SU-DHL-6 (cell line): Measurements from ENCODE around the gene PRR27.

Source experiments
- H2AFZ ChIP-seq: fragments of 200-600 bp; sonication (generic); 2 replicates; pipeline ENCODE4 v1.6.1; 2014; ENCODE audit warnings: low read depth, mild to moderate bottlenecking, moderate library complexity, mixed read lengths, antibody characterized with exemption, low read length; ENCODE audit not compliant: severe bottlenecking
- H3F3A ChIP-seq: fragments of 200-600 bp; shearing (Covaris generic); 2 replicates; pipeline ENCODE4 v1.6.0; 2016; ENCODE audit warnings: antibody characterized with exemption, mild to moderate bottlenecking; ENCODE audit not compliant: insufficient read depth
- H3K27ac ChIP-seq: fragments of 200-600 bp; sonication (generic); 2 replicates; pipeline ENCODE4 v1.5.1; 2016; ENCODE audit warnings: low read depth, mild to moderate bottlenecking, low read length, moderate library complexity, mixed read lengths
- H3K27me3 ChIP-seq: fragments of 200-600 bp; sonication (generic), shearing (Covaris generic); 2 replicates; pipeline ENCODE4 v1.6.0; 2014; ENCODE audit warnings: mild to moderate bottlenecking, low read length
- H3K36me3 ChIP-seq: fragments of 200-600 bp; sonication (generic); 2 replicates; pipeline ENCODE4 v1.6.1; 2014; ENCODE audit warnings: mild to moderate bottlenecking, low read length, mixed read lengths
- H3K4me2 ChIP-seq: fragments of 300-600, 200-600 bp; shearing (Covaris generic), sonication (generic); 2 replicates; pipeline ENCODE4 v1.6.0; 2014; ENCODE audit warnings: low read length, low read depth, mild to moderate bottlenecking; ENCODE audit not compliant: poor library complexity, severe bottlenecking
- H3K4me3 ChIP-seq: fragments of 200-600 bp; sonication (generic); 2 replicates; pipeline ENCODE4 v1.5.1; 2014; ENCODE audit warnings: antibody characterized with exemption, low read length, mild to moderate bottlenecking, mixed read lengths; ENCODE audit not compliant: insufficient read depth, poor library complexity, severe bottlenecking
- H3K79me2 ChIP-seq: fragments of 200-600 bp; sonication (generic); 2 replicates; pipeline ENCODE4 v1.6.1; 2014; ENCODE audit warnings: mild to moderate bottlenecking, low read length, moderate library complexity; ENCODE audit not compliant: insufficient read depth
- H3K9ac ChIP-seq: fragments of 200-600 bp; sonication (generic); 2 replicates; pipeline ENCODE4 v1.7.0; 2014; ENCODE audit warnings: mild to moderate bottlenecking, low read length
- H3K9me2 ChIP-seq: fragments of 200-600 bp; sonication (generic); replicated peaks from 2 replicates; pipeline ENCODE4 v1.6.1; 2014; ENCODE audit warnings: low read length; ENCODE audit not compliant: insufficient read depth
- H3K9me3 ChIP-seq: fragments of 200-600 bp; sonication (generic); 2 replicates; pipeline ENCODE4 v1.6.1; 2014; ENCODE audit warnings: low read length, mixed read lengths; ENCODE audit not compliant: insufficient read depth
- H4K20me1 ChIP-seq: fragments of 200-600 bp; sonication (generic); 2 replicates; pipeline ENCODE4 v1.6.1; 2014; ENCODE audit warnings: low read depth, mild to moderate bottlenecking, antibody characterized with exemption, low read length, moderate library complexity, mixed read lengths
- EZH2phosphoT487 ChIP-seq: fragments of 200-600 bp; sonication (generic), shearing (Covaris generic); conservative IDR thresholded peaks from 2 replicates; pipeline ENCODE4 v1.6.1; 2018; ENCODE audit warnings: mild to moderate bottlenecking, antibody characterized with exemption, low read length, moderate library complexity, mixed read lengths
- TF ChIP-seq, protein P1 (sequence below): fragments of 200-600 bp; sonication (generic); IDR thresholded peaks from one replicate; pipeline ENCODE4 v1.5.1; 2017; ENCODE audit warnings: antibody characterized with exemption, mild to moderate bottlenecking, low read length, moderate library complexity; ENCODE audit not compliant: insufficient read depth, poor library complexity, severe bottlenecking

The PRR27 gene

DNA sequence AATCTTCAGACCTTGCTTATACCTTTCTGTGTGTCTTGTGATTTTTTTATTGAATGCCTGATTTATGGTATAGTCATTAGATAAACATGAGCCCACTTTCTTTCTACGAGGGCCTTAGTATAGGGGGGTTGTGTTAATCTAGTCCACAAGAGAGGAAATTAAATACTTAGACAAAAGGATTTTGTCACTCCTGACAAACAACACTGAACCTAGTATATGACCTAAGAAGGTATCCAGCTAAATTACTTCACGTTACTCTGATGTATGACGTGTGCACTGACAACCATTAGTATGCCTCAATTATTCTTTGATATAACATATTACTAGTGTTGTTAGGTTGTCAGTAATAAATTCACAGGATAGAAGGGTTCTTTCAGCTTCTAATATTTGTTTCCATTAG lies 2.8 kb upstream of the PRR27 start:
- H3K9ac ChIP-seq: no peak overlapping the region
- TF ChIP-seq, protein P1, sequence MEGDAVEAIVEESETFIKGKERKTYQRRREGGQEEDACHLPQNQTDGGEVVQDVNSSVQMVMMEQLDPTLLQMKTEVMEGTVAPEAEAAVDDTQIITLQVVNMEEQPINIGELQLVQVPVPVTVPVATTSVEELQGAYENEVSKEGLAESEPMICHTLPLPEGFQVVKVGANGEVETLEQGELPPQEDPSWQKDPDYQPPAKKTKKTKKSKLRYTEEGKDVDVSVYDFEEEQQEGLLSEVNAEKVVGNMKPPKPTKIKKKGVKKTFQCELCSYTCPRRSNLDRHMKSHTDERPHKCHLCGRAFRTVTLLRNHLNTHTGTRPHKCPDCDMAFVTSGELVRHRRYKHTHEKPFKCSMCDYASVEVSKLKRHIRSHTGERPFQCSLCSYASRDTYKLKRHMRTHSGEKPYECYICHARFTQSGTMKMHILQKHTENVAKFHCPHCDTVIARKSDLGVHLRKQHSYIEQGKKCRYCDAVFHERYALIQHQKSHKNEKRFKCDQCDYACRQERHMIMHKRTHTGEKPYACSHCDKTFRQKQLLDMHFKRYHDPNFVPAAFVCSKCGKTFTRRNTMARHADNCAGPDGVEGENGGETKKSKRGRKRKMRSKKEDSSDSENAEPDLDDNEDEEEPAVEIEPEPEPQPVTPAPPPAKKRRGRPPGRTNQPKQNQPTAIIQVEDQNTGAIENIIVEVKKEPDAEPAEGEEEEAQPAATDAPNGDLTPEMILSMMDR: no peak
- TF ChIP-seq EZH2phosphoT487: no peak
- H3K4me2 ChIP-seq: no peak overlapping the region
- no peaks in the 10 kb centered on the region for H3K79me2 ChIP-seq
- H3K27me3 ChIP-seq: no peaks in the 10 kb centered on the region
- H2AFZ ChIP-seq: no peak overlapping the region
- no peaks in the 10 kb centered on the region for H3K36me3 ChIP-seq
- H3K4me3 ChIP-seq: no peak overlapping the region
- no peaks in the 10 kb centered on the region for H3K9me3 ChIP-seq
- no peaks in the 10 kb centered on the region for H3F3A ChIP-seq
- no peaks in the 10 kb centered on the region for H4K20me1 ChIP-seq
- no peaks in the 10 kb centered on the region for H3K9me2 ChIP-seq
- no peak overlapping the region for H3K27ac ChIP-seq

DNA sequence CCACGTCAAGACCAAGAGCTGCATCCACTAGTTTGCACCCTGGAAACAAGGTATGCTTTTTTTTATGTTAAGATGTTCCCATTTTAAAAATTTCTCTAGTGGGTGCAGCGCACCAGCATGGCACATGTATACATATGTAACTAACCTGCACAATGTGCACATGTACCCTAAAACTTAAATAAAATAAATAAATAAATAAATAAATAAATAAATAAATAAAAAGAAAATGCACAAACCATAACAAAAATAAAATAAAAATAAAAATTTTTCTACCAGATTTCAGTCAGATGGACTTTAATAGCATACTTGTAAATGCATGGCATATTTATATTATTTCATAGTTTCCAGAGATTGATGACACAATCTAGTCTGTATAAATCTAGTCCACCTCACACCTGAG lies 1.9 kb upstream of the PRR27 start:
- H3K4me2 ChIP-seq: no peak overlapping the region
- no peaks in the 10 kb centered on the region for H3K9me2 ChIP-seq
- H3K27me3 ChIP-seq: no peaks in the 10 kb centered on the region
- no peak overlapping the region for H3K9ac ChIP-seq
- no peaks in the 10 kb centered on the region for H3F3A ChIP-seq
- no peaks in the 10 kb centered on the region for H4K20me1 ChIP-seq
- H3K79me2 ChIP-seq: no peaks in the 10 kb centered on the region
- no peaks in the 10 kb centered on the region for H3K9me3 ChIP-seq
- no peaks in the 10 kb centered on the region for H3K36me3 ChIP-seq
- TF ChIP-seq EZH2phosphoT487: no peak
- TF ChIP-seq, protein P1: no peak
- H2AFZ ChIP-seq: no peak overlapping the region
- H3K27ac ChIP-seq: no peak overlapping the region
- no peak overlapping the region for H3K4me3 ChIP-seq

DNA sequence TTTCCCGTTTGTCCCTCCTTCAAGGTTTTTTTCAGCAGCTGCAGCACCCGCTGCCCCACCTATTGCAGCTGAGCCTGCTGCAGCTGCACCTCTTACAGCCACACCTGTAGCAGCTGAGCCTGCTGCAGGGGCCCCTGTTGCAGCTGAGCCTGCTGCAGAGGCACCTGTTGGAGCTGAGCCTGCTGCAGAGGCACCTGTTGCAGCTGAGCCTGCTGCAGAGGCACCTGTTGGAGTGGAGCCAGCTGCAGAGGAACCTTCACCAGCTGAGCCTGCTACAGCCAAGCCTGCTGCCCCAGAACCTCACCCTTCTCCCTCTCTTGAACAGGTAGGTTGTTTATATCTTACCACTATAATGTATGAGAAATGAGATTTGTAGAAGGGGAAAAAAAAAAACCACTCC lies 4.5 kb downstream of the PRR27 start:
- no peaks in the 10 kb centered on the region for H3K27me3 ChIP-seq
- no peaks in the 10 kb centered on the region for H3F3A ChIP-seq
- no peaks in the 10 kb centered on the region for H3K9me3 ChIP-seq
- H3K9me2 ChIP-seq: no peaks in the 10 kb centered on the region
- H3K27ac ChIP-seq: no peak overlapping the region
- no peaks in the 10 kb centered on the region for H4K20me1 ChIP-seq
- no peaks in the 10 kb centered on the region for H3K79me2 ChIP-seq
- H3K4me3 ChIP-seq: no peak overlapping the region
- TF ChIP-seq EZH2phosphoT487: no peak
- TF ChIP-seq, protein P1: no peak
- H3K36me3 ChIP-seq: no peaks in the 10 kb centered on the region
- no peak overlapping the region for H3K4me2 ChIP-seq
- H3K9ac ChIP-seq: no peak overlapping the region
- no peak overlapping the region for H2AFZ ChIP-seq
